Measurements from ENCODE around the gene KIAA1614.
A peak's percentile ranks its signal among the peaks of the same experiment; 100 is the strongest.

Gene KIAA1614

DNA sequence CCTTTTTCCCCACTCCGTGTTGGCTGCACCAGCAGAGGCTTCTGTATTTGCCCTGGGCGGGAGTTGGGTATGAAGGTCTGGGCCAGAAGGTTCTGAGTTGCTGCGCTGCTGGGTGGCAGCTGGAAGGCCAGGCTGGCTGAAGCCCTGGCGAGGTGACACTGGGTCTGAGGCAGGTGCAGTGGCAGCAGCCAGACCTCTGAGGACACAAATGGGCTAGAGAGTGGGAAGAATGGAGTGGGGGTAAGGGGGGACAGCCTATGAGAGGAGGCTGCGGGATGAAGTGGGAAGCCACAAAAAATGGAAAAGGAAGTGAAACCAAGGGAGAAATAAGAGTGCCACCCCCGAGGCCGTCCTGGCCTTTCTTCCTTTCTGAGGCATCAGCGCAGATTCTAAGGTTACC, 56.7 kb downstream of the KIAA1614 start:
- Histone ChIP-seq H3K27ac (replicated peaks) (no peak overlapping the region), H3K27me3 (ENCODE audit: insufficient read depth, poor library complexity, severe bottlenecking) (no peaks in the 10 kb centered on the region), H3K4me3 (replicated peaks; ENCODE audit: insufficient read depth, low read length) (no peak overlapping the region)
- TF ChIP-seq, protein P1, sequence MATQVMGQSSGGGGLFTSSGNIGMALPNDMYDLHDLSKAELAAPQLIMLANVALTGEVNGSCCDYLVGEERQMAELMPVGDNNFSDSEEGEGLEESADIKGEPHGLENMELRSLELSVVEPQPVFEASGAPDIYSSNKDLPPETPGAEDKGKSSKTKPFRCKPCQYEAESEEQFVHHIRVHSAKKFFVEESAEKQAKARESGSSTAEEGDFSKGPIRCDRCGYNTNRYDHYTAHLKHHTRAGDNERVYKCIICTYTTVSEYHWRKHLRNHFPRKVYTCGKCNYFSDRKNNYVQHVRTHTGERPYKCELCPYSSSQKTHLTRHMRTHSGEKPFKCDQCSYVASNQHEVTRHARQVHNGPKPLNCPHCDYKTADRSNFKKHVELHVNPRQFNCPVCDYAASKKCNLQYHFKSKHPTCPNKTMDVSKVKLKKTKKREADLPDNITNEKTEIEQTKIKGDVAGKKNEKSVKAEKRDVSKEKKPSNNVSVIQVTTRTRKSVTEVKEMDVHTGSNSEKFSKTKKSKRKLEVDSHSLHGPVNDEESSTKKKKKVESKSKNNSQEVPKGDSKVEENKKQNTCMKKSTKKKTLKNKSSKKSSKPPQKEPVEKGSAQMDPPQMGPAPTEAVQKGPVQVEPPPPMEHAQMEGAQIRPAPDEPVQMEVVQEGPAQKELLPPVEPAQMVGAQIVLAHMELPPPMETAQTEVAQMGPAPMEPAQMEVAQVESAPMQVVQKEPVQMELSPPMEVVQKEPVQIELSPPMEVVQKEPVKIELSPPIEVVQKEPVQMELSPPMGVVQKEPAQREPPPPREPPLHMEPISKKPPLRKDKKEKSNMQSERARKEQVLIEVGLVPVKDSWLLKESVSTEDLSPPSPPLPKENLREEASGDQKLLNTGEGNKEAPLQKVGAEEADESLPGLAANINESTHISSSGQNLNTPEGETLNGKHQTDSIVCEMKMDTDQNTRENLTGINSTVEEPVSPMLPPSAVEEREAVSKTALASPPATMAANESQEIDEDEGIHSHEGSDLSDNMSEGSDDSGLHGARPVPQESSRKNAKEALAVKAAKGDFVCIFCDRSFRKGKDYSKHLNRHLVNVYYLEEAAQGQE (IDR thresholded peaks at IDR 0.05; ENCODE audit: insufficient replicate concordance, low read depth), result no peak
- TF ChIP-seq POLR2AphosphoS5 (IDR thresholded peaks at IDR 0.05; ENCODE audit: low read depth) (no peak), SPI1 (IDR thresholded peaks at IDR 0.05; ENCODE audit: borderline replicate concordance, low read depth) (no peak), GABPA (IDR thresholded peaks at IDR 0.05; ENCODE audit: low read depth) (no peak)
- TF ChIP-seq, protein P2, sequence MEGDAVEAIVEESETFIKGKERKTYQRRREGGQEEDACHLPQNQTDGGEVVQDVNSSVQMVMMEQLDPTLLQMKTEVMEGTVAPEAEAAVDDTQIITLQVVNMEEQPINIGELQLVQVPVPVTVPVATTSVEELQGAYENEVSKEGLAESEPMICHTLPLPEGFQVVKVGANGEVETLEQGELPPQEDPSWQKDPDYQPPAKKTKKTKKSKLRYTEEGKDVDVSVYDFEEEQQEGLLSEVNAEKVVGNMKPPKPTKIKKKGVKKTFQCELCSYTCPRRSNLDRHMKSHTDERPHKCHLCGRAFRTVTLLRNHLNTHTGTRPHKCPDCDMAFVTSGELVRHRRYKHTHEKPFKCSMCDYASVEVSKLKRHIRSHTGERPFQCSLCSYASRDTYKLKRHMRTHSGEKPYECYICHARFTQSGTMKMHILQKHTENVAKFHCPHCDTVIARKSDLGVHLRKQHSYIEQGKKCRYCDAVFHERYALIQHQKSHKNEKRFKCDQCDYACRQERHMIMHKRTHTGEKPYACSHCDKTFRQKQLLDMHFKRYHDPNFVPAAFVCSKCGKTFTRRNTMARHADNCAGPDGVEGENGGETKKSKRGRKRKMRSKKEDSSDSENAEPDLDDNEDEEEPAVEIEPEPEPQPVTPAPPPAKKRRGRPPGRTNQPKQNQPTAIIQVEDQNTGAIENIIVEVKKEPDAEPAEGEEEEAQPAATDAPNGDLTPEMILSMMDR (IDR thresholded peaks at IDR 0.05; ENCODE audit: insufficient read depth, low read length), result no peak
- peak in 1 of 2 experiments; percentile 77 for DNase-seq (ENCODE audit: low read depth in 1 of 2, low spot score in 1 of 2)

DNA sequence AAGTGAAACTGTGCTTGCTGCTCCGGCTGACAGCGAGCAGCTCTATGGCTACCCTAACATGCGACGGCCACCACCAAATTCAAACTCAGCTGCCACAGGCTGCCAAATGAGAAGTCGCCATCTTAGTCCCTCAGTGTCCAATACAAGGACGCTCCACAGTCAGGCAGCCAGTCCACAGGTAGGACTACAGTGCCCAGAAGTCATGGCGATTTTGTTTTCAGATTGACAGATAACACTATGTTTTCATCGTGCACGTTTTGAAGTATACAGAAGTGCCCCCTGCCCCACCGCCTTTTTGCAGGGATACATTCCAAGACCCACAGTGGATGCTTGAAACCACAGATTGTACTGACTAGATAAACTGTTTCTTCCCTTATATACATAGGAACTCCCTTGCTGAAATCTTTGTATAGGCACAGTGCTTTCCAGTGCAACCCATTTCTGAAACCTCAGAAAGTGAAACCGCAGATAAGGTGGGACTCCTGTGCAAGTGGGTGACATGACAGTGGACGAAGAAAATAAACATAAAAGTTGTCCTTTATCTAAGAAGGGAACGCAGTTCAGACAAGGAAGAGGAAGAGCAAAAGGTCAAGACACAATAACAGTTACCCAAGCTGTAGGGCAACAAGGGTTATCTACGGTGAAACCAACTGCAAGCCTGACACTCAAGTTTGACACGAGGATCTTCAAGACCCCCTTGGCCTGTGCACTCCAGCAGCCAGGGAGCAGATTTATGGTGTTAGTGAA, 57.8 kb downstream of the KIAA1614 start:
- no peak for TF ChIP-seq SPI1 (IDR thresholded peaks at IDR 0.05; ENCODE audit: borderline replicate concordance, low read depth)
- no peak for TF ChIP-seq POLR2AphosphoS5 (IDR thresholded peaks at IDR 0.05; ENCODE audit: low read depth)
- TF ChIP-seq, protein P1 (IDR thresholded peaks at IDR 0.05; ENCODE audit: insufficient replicate concordance, low read depth), result no peak
- TF ChIP-seq, protein P2 (IDR thresholded peaks at IDR 0.05; ENCODE audit: insufficient read depth, low read length), result no peak
- no peak for TF ChIP-seq GABPA (IDR thresholded peaks at IDR 0.05; ENCODE audit: low read depth)
- Histone ChIP-seq H3K4me3 (replicated peaks; ENCODE audit: insufficient read depth, low read length) (no peak overlapping the region), H3K27me3 (ENCODE audit: insufficient read depth, poor library complexity, severe bottlenecking) (no peaks in the 10 kb centered on the region), H3K27ac (replicated peaks) (no peak overlapping the region)
- DNase-seq (ENCODE audit: low read depth in 1 of 2, low spot score in 1 of 2), result no peak

DNA sequence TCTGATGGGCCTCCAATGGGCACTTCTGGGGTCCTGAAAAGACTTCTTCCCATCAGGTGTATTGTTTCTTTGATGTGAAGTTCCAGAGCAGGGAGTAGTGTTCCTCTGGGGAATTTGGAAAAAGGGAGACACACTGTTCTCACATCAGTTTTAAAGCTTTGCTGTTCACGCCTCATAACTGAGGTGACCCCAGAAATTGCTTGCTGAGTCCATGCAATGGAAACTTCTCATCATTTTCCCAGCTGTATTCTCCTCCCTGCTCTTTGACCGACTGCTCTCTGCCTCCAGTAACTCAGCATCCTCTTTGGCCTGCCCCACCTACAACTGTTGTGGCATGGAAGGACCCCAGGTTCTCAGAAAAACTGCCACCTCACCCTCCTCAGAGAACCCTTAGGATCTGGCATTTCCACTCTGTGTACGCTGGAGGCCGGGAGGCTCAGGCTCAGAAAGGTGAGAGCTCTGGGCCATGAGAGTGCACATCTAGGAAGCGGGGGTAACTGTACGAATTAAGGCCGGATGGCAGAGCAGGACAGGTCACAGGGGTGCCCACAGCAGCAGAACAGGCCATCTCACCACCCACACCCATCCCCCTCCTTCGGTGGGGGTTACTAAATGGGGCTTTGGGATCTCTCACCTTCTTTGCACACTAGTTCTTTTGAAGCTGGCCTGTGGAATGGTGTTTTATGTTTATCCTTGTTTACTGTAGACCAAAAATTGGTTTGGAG, 58.7 kb downstream of the KIAA1614 start:
- no peak for DNase-seq (ENCODE audit: low read depth in 1 of 2, low spot score in 1 of 2)
- H3K4me3 ChIP-seq (replicated peaks; ENCODE audit: insufficient read depth, low read length), result no peak overlapping the region
- TF ChIP-seq, protein P1 (IDR thresholded peaks at IDR 0.05; ENCODE audit: insufficient replicate concordance, low read depth), result no peak
- TF ChIP-seq, protein P2 (IDR thresholded peaks at IDR 0.05; ENCODE audit: insufficient read depth, low read length), result no peak
- TF ChIP-seq POLR2AphosphoS5 (IDR thresholded peaks at IDR 0.05; ENCODE audit: low read depth) (no peak), GABPA (IDR thresholded peaks at IDR 0.05; ENCODE audit: low read depth) (no peak), SPI1 (IDR thresholded peaks at IDR 0.05; ENCODE audit: borderline replicate concordance, low read depth) (no peak)
- no peaks in the 10 kb centered on the region for H3K27me3 ChIP-seq (ENCODE audit: insufficient read depth, poor library complexity, severe bottlenecking)
- no peak overlapping the region for H3K27ac ChIP-seq (replicated peaks)

Data from HL-60 (cell line).